AML-193 (cell line): ENCODE measurements around the gene ZMPSTE24.
"Not testable (repeated sequence)": the region's sequence is repeated elsewhere in the genome, so short reads cannot be mapped to it uniquely, and the experiment has no call there.

Experiments
- DNase-seq, 2 experiments: peaks; one replicate each; lab custom pipeline; 2025; lab: John Stamatoyannopoulos, UW

ZMPSTE24 gene

DNA sequence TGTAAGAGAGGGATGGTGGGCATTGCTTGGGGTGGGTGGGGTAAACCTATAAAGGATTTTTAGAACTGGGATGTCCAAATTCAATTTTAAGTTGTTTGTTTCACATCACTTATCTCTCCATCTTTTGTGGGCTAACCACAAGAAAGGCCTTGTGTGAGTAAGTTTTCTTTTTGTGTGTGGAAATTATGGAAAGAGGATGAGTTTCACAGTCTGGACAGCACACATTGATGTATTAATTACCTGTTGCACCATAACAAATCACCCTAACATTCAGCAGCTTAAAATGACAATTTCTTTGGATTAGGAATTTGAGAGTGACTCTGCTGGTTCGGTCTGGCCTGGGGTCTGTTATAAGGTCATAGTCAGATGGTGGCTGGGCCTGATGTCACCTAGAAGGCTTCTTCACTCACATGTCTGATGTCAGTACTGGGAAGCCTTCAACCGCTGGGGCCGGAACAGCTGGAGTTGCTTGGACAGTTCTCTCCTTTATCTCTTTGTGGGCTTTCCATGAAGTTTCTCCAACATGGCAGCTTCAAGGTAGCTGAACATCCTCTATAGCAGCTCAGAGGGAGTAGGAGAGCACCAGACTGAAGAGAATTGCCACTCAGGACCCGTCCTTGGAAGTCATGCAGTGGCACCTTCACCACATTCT is 61.1 kb downstream of the ZMPSTE24 start:
- no peak for DNase-seq

DNA sequence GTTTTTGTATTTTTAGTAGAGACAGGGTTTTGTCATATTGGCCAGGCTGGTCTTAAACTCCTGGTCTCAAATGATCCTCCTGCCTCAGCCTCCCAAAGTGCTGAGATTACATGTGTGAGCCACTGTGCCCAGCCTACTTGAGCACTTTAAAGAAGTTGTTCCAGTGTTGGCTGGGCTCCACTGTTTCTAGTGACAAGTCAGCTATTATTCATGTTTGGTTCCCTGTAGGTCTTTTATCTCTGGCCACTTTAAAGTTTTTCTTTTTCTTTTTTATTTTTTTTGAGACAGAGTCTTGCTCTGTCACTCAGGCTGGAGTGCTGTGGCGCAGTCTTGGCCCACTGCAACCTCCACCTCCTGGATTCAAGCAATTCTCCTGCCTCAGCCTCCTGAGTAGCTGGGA is 73.4 kb downstream of the ZMPSTE24 start:
- DNase-seq, result not testable (repeated sequence)

DNA sequence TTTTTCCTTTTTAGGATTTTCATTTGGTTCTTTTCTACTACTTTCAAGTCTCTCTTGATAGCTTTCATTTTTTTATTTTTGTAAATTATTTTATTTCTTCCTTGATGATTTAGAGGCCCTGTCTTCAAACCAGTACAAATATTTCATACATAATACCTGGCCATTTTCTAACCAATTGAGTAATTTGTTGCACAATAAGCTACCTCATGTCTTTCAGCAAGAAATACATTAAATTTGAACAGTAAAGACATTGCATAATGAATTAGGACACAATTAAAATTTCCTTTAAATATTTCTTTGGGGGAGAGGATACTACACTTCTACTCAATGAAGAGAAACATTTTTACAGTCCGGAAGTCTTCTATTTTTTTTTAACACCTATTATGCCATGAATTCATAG is 74.7 kb downstream of the ZMPSTE24 start:
- DNase-seq, result no peak

DNA sequence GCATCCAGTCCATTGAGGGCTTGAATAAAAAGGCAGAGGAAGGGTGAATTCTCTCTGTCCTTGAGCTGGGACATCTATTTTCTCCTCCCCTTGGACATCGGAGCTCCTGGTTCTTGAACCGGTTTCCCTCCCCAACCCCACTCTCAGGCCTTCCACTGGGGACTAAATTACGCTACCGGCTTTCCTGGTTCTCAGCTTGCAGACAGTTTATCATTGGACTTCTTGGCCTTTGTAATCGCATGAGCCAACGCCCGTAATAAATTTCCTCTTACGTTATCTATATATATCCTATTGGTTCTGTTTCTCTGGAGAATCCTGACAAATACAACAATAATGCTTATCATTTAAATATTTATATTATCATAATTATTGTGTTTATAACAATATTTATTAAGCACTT is 79.4 kb downstream of the ZMPSTE24 start:
- no peak for DNase-seq

DNA sequence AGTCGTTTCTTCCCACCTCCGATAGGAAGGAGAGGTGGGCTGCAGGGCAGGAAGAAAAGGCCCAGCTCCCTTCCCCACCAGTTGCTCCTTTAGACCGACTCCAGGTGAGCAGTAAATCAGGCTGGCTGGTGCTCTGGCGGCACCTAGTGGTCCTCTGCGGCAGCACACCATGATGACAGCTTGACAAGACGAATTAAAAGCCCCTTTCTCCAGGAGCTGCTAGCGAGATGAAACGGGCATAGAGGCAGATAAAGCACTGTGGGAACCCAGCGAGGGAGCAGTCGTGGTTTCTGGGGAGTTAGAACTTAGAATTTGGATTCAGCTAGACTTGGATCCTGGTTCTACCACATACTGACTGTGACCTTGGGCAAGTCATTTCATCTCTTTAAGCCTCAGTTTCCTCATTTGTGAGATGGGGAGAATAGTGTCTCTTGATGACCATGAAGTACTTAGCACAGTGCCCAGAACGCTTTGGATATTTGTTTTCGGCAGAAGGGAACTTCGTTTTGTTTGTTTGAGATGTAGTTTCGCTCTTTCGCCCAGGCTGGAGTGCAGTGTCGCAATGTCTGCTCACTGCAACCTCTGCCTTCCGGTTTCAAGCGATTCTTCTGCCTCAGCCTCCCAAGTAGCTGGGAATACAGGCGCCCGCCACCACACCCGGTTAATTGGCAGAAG is 80.8 kb downstream of the ZMPSTE24 start:
- peak; percentile 48 to 69 for DNase-seq

DNA sequence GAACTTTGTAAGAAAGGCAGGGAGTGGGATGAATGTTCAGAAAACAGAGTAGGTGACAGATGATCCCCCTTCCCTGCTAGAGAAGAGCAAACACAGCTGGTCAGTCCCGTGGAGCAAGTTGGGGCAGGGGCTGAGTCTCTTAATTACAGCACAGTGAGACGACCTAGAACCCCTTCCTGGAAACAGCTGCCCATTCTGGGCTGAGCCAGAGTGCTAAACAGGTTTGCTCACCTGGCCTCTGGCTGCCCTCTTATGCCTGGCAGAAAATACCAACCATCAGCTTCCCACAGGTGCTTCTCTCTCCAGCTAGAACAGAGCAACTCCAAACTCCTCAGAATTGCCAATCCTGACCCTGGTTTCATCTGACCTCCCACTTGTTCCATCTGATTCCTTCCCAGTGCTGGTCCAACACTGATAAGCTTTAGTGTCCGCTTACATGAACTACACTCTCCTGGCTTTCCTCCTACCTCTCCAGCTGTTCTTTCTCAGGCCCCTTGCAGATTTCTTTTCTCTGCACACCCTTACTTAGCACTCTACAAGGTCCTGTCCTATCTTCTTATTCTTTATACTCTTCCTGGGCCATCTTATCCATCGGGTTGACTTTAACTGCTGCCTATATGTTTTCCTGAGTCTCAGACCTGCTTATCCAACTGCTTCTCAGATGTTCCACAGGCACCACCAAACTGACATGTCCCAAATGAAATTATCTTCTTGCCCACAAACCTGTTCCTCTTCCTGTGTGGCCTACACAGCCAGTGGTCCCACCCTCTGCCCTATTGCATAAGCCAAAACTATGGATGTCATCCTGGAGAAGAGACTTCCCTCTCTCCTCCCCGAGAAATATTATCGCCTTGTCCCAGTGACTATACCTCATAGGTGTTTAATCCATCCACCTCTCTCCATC is 81.6 kb downstream of the ZMPSTE24 start:
- peak in 1 of 2 experiments; percentile 4 for DNase-seq

DNA sequence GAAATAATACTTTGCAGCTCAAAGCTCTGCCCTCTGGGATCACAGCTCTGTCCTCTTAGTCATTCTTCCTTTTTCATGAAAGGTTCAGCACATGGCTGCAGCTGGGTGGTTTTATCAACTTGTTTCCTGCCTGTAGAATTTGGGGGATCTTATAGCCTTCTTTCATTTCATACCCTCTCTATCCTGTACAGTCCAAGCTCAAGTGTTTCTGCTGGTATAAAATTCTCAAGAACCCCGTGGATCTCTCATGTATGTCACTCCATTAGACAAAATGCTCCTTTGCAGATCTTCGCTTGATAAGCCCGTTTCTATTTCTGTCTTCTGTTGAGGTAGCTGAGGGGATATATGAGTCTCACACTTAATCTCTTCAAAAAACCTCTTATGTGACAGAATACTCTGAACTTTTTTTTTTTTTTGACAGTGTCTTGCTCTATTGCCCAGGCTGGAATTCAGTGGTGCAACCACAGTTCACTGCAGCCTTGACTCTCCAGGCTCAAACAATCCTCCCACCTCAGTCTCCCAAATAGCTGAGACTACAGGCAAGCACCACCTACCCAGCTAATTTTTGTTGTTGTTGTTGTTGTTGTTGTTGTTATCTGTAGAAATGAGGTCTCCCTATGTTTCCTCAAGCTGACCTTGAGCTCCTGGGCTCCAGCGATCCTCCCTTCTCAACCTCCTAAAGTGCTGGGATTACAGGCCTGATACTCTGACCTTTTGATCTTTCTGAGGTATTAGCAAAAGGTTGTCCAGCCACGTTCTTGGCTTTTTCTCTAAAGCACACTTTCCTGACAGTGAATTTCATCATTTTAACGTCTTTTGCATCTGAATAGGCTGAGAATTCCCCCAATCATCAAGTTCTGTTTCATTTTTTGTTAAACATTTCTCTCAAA is 83.7 kb downstream of the ZMPSTE24 start:
- DNase-seq, result peak; percentile 6 to 25

DNA sequence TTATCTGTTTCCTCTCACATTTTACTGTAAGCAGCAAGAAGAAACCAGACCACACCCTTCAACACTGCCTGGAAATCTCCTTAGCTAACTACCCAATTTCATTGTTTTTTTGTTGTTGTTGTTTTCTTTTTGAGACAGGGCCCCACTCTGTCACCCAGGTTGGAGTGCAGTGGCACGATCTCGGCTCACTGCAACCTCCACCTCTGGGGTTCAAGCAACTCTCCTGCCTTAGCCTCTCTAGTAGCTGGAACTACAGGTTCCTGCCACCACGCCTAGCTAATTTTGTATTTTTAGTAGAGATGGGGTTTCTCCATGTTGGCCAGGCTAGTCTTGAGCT is 84.3 kb downstream of the ZMPSTE24 start:
- not testable (repeated sequence) for DNase-seq
